ENCODE measurements around the gene HAO1. TPM values are rescaled to one million over a fixed set of nuclear protein-coding genes. Genes with fewer than 3 reads are reported as not detected.
A peak's percentile ranks its signal among the peaks of the same experiment; 100 is the strongest.

Gene HAO1
- total RNA-seq, 1 donor from 2014 or later, result not detected

DNA sequence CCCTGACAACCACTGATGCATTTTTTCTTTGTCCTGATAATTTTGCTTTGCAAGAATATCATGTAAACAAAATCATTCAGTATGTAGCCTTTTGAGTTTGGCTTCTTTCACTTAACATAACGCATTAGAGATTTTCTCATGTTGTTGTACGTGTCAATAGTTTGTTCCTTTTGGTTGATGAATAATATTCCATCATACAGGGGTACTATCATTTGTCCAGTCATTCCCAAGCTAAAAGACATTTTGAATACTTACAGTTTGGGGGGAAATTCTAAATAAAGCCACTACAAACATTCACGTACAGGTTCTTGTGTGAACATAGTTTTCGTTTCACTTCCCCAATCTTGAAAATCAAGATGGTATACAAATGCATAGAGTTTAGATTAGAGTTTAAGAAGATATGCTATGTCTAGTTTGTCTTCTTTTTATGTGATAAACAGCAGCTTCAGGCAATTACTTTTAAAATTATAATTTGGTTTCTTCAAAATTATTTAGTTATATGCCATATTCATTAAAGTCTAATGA is 5.2 kb downstream of the HAO1 start:
- TF ChIP-seq, protein P1, sequence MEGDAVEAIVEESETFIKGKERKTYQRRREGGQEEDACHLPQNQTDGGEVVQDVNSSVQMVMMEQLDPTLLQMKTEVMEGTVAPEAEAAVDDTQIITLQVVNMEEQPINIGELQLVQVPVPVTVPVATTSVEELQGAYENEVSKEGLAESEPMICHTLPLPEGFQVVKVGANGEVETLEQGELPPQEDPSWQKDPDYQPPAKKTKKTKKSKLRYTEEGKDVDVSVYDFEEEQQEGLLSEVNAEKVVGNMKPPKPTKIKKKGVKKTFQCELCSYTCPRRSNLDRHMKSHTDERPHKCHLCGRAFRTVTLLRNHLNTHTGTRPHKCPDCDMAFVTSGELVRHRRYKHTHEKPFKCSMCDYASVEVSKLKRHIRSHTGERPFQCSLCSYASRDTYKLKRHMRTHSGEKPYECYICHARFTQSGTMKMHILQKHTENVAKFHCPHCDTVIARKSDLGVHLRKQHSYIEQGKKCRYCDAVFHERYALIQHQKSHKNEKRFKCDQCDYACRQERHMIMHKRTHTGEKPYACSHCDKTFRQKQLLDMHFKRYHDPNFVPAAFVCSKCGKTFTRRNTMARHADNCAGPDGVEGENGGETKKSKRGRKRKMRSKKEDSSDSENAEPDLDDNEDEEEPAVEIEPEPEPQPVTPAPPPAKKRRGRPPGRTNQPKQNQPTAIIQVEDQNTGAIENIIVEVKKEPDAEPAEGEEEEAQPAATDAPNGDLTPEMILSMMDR (IDR thresholded peaks at IDR 0.05; ENCODE audit: unreplicated experiment), result no peak
- Mint-ChIP-seq H3K27me3 (ENCODE audit: unreplicated experiment) (no peaks in the 10 kb centered on the region), H3K4me3 (ENCODE audit: unreplicated experiment) (no peak overlapping the region), H3K4me1 (ENCODE audit: unreplicated experiment) (no peaks in the 10 kb centered on the region), H3K36me3 (ENCODE audit: low read depth, unreplicated experiment) (no peaks in the 10 kb centered on the region), H3K27ac (ENCODE audit: unreplicated experiment) (no peak overlapping the region), H3K9me3 (ENCODE audit: unreplicated experiment) (no peaks in the 10 kb centered on the region)
- DNase-seq (ENCODE audit: low spot score), result no peak

DNA sequence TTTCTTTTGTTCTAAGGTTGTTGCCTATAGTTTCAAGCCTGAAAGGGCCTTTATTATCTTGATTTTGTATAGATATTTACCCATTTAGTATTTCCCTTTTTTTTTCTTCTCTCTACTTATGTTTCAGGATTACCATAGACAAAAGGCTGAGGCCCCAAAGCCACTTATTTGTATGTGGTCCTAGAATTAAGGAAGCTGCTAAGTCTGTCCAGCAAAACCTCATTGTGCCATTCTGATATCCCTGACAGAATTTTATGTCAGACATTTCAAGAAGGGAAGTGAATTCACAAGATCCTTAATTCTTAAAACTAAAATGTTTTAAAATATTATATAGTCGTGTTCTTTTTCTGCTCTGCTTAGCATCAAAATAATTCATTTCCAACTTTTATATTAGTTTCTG is 6.9 kb downstream of the HAO1 start:
- Mint-ChIP-seq H3K4me3 (ENCODE audit: unreplicated experiment) (no peak overlapping the region), H3K27me3 (ENCODE audit: unreplicated experiment) (no peaks in the 10 kb centered on the region), H3K27ac (ENCODE audit: unreplicated experiment) (no peak overlapping the region), H3K9me3 (ENCODE audit: unreplicated experiment) (no peaks in the 10 kb centered on the region), H3K36me3 (ENCODE audit: low read depth, unreplicated experiment) (no peaks in the 10 kb centered on the region), H3K4me1 (ENCODE audit: unreplicated experiment) (no peaks in the 10 kb centered on the region)
- TF ChIP-seq, protein P1 (IDR thresholded peaks at IDR 0.05; ENCODE audit: unreplicated experiment), result no peak
- DNase-seq (ENCODE audit: low spot score), result no peak

DNA sequence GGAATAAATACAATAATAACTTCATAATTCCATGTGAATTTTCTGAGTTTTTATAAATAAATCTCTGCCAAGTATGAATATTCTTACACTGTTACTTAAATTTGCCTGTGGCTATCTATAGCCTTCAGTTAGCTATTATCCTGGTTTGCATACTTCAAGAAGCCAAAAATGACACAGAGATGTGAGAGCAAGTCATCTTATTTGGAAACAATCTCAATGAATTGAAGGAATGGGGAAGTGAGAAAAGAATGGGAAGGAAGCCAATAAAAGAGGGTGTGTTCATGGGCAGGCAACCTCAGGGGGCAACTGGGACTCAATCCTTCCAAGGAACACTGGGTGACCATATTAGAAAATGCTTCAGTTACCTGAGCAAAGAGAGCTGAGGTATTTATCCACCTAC is 9.9 kb downstream of the HAO1 start:
- Mint-ChIP-seq H3K27ac (ENCODE audit: unreplicated experiment) (no peak overlapping the region), H3K27me3 (ENCODE audit: unreplicated experiment) (no peaks in the 10 kb centered on the region), H3K9me3 (ENCODE audit: unreplicated experiment) (no peaks in the 10 kb centered on the region), H3K4me1 (ENCODE audit: unreplicated experiment) (no peaks in the 10 kb centered on the region), H3K4me3 (ENCODE audit: unreplicated experiment) (no peak overlapping the region), H3K36me3 (ENCODE audit: low read depth, unreplicated experiment) (no peaks in the 10 kb centered on the region)
- no peak for DNase-seq (ENCODE audit: low spot score)
- TF ChIP-seq, protein P1 (IDR thresholded peaks at IDR 0.05; ENCODE audit: unreplicated experiment), result no peak

DNA sequence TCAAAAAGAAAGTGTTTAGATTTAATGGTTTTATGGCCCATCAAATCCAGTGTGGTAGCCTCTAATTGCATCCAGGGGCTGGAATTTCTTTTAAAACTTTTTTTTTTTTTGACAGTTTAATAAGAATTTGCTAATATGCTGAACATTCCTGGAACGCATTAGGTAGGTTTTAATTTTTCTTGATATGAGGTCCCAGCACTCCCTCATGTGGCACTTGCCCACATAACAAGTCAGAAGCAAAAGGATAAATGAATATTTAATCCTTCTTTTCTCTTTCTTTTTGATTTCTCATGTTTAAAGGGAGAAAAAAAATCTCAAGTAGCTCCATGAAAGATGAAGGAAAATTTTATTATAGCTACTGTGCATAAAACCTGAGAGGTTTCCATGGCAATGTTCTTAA is 13.5 kb downstream of the HAO1 start:
- Mint-ChIP-seq H3K4me1 (ENCODE audit: unreplicated experiment) (no peaks in the 10 kb centered on the region), H3K36me3 (ENCODE audit: low read depth, unreplicated experiment) (no peaks in the 10 kb centered on the region)
- DNase-seq (ENCODE audit: low spot score), result no peak

DNA sequence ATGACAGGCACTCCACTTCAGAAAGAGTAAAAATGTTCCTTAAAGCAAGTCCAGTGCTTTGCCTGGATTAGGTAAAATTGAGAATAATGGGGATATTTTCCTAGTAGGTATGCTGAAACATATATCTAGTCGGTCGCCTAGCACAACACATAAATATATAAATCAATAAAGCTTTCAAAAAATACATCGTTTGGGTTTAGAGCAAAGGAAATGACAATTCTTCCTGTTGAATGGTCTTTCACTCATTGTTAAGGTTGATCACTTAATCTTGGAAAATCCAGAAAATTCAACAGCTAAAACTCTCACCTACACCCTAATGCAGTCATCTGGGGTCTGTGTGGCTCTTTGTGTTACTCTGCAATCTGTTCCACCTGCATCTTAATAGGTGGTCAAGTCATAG is 13.9 kb downstream of the HAO1 start:
- Mint-ChIP-seq H3K4me1 (ENCODE audit: unreplicated experiment) (no peaks in the 10 kb centered on the region), H3K27me3 (ENCODE audit: unreplicated experiment) (no peaks in the 10 kb centered on the region), H3K27ac (ENCODE audit: unreplicated experiment) (no peak overlapping the region), H3K36me3 (ENCODE audit: low read depth, unreplicated experiment) (no peaks in the 10 kb centered on the region), H3K4me3 (ENCODE audit: unreplicated experiment) (no peak overlapping the region), H3K9me3 (ENCODE audit: unreplicated experiment) (no peaks in the 10 kb centered on the region)
- DNase-seq (ENCODE audit: low spot score), result no peak
- TF ChIP-seq, protein P1 (IDR thresholded peaks at IDR 0.05; ENCODE audit: unreplicated experiment), result no peak

More for the DNA sequence above, 13.5 kb downstream of the HAO1 start:
- no peak overlapping the region for H3K27ac Mint-ChIP-seq (ENCODE audit: unreplicated experiment)
- TF ChIP-seq, protein P1 (IDR thresholded peaks at IDR 0.05; ENCODE audit: unreplicated experiment), result peak; percentile 59
- no peaks in the 10 kb centered on the region for H3K9me3 Mint-ChIP-seq (ENCODE audit: unreplicated experiment)
- no peaks in the 10 kb centered on the region for H3K27me3 Mint-ChIP-seq (ENCODE audit: unreplicated experiment)
- no peak overlapping the region for H3K4me3 Mint-ChIP-seq (ENCODE audit: unreplicated experiment)

All from endothelial cell (in vitro differentiated cells).